GM21381 (cell line): ENCODE data around the gene CDRT15.
"Not testable (repeated sequence)": the region's sequence is repeated elsewhere in the genome, so short reads cannot be mapped to it uniquely, and the experiment has no call there.

Experiments
- ATAC-seq: cut with Tn5 transposase; IDR thresholded peaks from one replicate; pipeline ENCODE4 v1.9.1; 2021; ENCODE audit warnings: mild to moderate bottlenecking, moderate library complexity; ENCODE audit not compliant: unreplicated experiment

The CDRT15 gene

GRCh38 chr17:14190774-14191173 is 45.9 kb downstream of the CDRT15 start:
- ATAC-seq = not testable (repeated sequence)

- ATAC-seq = not testable (repeated sequence)
These were observed 50.2 kb downstream of the CDRT15 start for GRCh38 chr17:14186443-14186842.
